Measurements from ENCODE around the gene MANEAL. TPM values are rescaled to one million over a fixed set of nuclear protein-coding genes. Genes with fewer than 3 reads are reported as not detected.

The MANEAL gene
- total and polyA plus RNA-seq, 2 of the 4 experiments (the other 2 are of a cell fraction) = 0.54 to 0.55 TPM

GRCh38 chr1:37752583-37753471 is 40.8 kb upstream of the MANEAL start:
- no peak overlapping the region for H4K8ac ChIP-seq (ENCODE audit: low read depth in 2 of 2, low read length in 2 of 2)
- no peak for TF ChIP-seq RCOR1 (IDR thresholded peaks at IDR 0.05; ENCODE audit: insufficient replicate concordance, low read length)
- TF ChIP-seq CTCF (conservative IDR thresholded peaks at IDR 0.05; ENCODE audit: low read depth, low read length) = no peak
- TF ChIP-seq BHLHE40 (IDR thresholded peaks at IDR 0.05; ENCODE audit: low read depth, low read length) = no peak
- no peak for TF ChIP-seq NFE2L2 (IDR thresholded peaks at IDR 0.05; ENCODE audit: low read depth, low read length)
- TF ChIP-seq RAD21 (IDR thresholded peaks at IDR 0.05; ENCODE audit: low read length) = no peak
- TF ChIP-seq FOS (IDR thresholded peaks at IDR 0.05; ENCODE audit: low read depth, low read length) = no peak
- no peak for TF ChIP-seq ELK1 (IDR thresholded peaks at IDR 0.05; ENCODE audit: borderline replicate concordance, low read depth, low read length)
- TF ChIP-seq MXI1 (IDR thresholded peaks at IDR 0.05; ENCODE audit: borderline replicate concordance, low read depth, low read length) = no peak
- TF ChIP-seq CEBPB (IDR thresholded peaks at IDR 0.05; ENCODE audit: low read depth, low read length) = no peak
- no peak for TF ChIP-seq SMC3 (IDR thresholded peaks at IDR 0.05; ENCODE audit: low read depth, low read length)
- TF ChIP-seq MAFK (IDR thresholded peaks at IDR 0.05; ENCODE audit: low read depth, low read length) = no peak
- no peak for TF ChIP-seq CHD1 (IDR thresholded peaks at IDR 0.05; ENCODE audit: low read depth, low read length)
- no peak for TF ChIP-seq USF2 (IDR thresholded peaks at IDR 0.05; ENCODE audit: low read depth, low read length)
- no TSS peak for BruUV-seq (replicated peaks)
- H3K27ac ChIP-seq (ENCODE audit: insufficient read depth, low read length) = no peak overlapping the region
- peak; percentile 83 for ATAC-seq (ENCODE audit: low read depth)
- H3K23ac ChIP-seq (ENCODE audit: low read depth, low read length) = no peak overlapping the region
- no peak overlapping the region for H2AK5ac ChIP-seq (ENCODE audit: low read depth, low read length)
- dilution Hi-C loops (cut with HindIII; ENCODE audit: low sequenced_read_pairs, unreplicated experiment) = no loop called here
- no peak for DNase-seq
- H2BK20ac ChIP-seq (ENCODE audit: low read depth, low read length) = no peak overlapping the region
- H3K56ac ChIP-seq (ENCODE audit: extremely low read depth, insufficient read depth, low read length) = no peak overlapping the region
- H3K4me1 ChIP-seq (ENCODE audit: control insufficient read depth, insufficient read depth, low read length) = no peaks in the 10 kb centered on the region
- intact Hi-C loops (cut with micrococcal nuclease) = no loop called here
- in situ Hi-C loops (cut with MboI; ENCODE audit: low sequenced_read_pairs) = no loop called here
- no peak overlapping the region for H3K4ac ChIP-seq (ENCODE audit: low read depth, low read length)
- 3% methylated on average over 40 of the region's 105 CpGs; no CpG with 5 or more reads in 1 of the 2 experiments for WGBS, 2 experiments (ENCODE audit: extremely low coverage in 2 of 2, insufficient read length in 1 of 2)
- no peak overlapping the region for H2BK5ac ChIP-seq (ENCODE audit: low read depth, low read length, poor library complexity, severe bottlenecking)
- no peaks in the 10 kb centered on the region for H3K9me3 ChIP-seq (ENCODE audit: control insufficient read depth, insufficient read depth, low read length)
- H3K14ac ChIP-seq (replicated peaks; ENCODE audit: low read depth, low read length) = no peak overlapping the region
- CTCF ChIA-PET = no interaction called here
- H3K4me3 ChIP-seq (ENCODE audit: insufficient read depth, low read depth, low read length) = no peak overlapping the region
- H3K4me2 ChIP-seq (ENCODE audit: low read depth, low read length) = no peak overlapping the region
- no peak overlapping the region for H2AK9ac ChIP-seq (replicated peaks; ENCODE audit: low read depth, low read length, poor library complexity)
- no peak overlapping the region for H3K9ac ChIP-seq (ENCODE audit: low read depth, low read length)
- no peaks in the 10 kb centered on the region for H4K20me1 ChIP-seq (ENCODE audit: insufficient read depth, low read length)
- no peak overlapping the region for H3K18ac ChIP-seq (ENCODE audit: low read depth, low read length)
- no peaks in the 10 kb centered on the region for H3K9me1 ChIP-seq (ENCODE audit: insufficient read depth, low read length)
- H4K91ac ChIP-seq (ENCODE audit: insufficient read depth, low read depth, low read length) = no peak overlapping the region
- POLR2A ChIA-PET (ENCODE audit: unreplicated experiment) = no interaction called here
- peaks cover 31% of the 10 kb centered on the region for H3K27me3 ChIP-seq (ENCODE audit: control insufficient read depth, insufficient read depth, low read length)
- peak overlapping the region; percentile 70 for H2AFZ ChIP-seq (replicated peaks; ENCODE audit: low read length, poor library complexity)
- no peaks in the 10 kb centered on the region for H3K36me3 ChIP-seq (ENCODE audit: control insufficient read depth, insufficient read depth, low read length)
- no peak overlapping the region for H2BK120ac ChIP-seq (ENCODE audit: low read depth, low read length)
- no peak overlapping the region for H2BK15ac ChIP-seq (ENCODE audit: low read depth, low read length)
- no peaks in the 10 kb centered on the region for H3K79me1 ChIP-seq (ENCODE audit: low read depth in 1 of 2, low read length in 2 of 2)
- no peak overlapping the region for H4K5ac ChIP-seq (ENCODE audit: low read depth, low read length)
